Bronchial epithelial cell (primary cell): ENCODE results near the gene CC2D1B. TPM values are rescaled to one million over a fixed set of nuclear protein-coding genes. Genes with fewer than 3 reads are reported as not detected.

Source experiments
- DNase-seq: peaks from one replicate; pipeline ENCODE4 v3.0.0-alpha.2; 2010; ENCODE audit warnings: low read depth
- FAIRE-seq: peaks from 2 replicates; lab custom pipeline; 2011; peaks lifted over from hg19 to GRCh38; lab: Jason Lieb, UNC
- H3K27me3 ChIP-seq: 2 replicates; pipeline ENCODE4 v1.5.1; 2011; ENCODE audit warnings: low read length; ENCODE audit not compliant: control insufficient read depth, insufficient read depth
- H3K36me3 ChIP-seq: 2 replicates; pipeline ENCODE4 v1.5.1; 2011; ENCODE audit warnings: low read length; ENCODE audit not compliant: control insufficient read depth, insufficient read depth
- H3K4me3 ChIP-seq: 2 replicates; pipeline ENCODE4 v1.5.1; 2011; ENCODE audit warnings: mild to moderate bottlenecking, low read depth, low read length, control low read depth
- total RNA-seq: library from RNA; depleted of rRNA; stranded (reverse); fragments of >200 nt; gene quantifications from 2 replicates; pipeline ENCODE4 v1.2.1, GENCODE V29; 2014
- TF ChIP-seq, protein P1 (sequence below): IDR thresholded peaks from 2 replicates; pipeline ENCODE4 v1.5.1; 2011; ENCODE audit warnings: mild to moderate bottlenecking, moderate library complexity, low read length, control low read depth, inconsistent platforms; ENCODE audit not compliant: insufficient read depth, severe bottlenecking

CC2D1B gene
- total RNA-seq, 1 donor from 2014 or later = 32.4 TPM

DNA sequence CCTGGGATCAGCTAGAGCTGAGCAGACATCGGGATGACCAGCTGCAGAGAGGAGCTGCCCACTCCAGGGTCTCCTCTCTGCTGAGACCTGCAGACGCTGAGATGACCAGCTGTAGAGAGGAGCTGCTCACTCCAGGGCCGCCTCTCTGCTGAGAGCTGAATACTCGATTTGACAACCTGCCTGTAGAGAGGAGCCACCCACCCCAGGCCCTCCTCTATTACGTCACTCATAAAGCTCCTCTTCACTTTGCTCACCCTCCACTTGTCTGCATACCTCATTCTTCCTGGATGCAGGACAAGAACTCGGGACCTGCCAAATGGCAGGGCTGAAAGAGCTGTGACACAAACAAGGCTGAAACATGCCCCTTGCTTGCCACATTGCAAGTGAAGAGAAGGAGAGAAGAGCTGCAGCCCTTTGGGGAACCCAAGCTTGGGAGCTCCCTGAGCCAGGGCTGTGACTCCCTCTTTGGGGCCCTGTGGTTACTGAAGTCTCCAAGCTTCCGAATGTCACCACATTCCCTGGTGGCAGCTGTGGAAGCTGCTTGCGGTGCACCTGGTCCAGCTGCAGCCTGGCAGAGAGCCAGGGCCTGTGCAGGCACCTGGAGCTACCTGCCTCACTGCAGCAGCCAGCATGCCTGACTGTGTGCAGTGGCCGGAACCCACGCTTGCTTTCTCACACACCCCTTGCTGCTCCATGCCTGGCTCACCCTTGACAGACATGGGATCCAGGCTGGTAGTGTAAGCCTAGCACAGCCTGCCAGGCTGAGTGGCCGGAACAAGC lies 59.6 kb downstream of the CC2D1B start:
- TF ChIP-seq, protein P1, sequence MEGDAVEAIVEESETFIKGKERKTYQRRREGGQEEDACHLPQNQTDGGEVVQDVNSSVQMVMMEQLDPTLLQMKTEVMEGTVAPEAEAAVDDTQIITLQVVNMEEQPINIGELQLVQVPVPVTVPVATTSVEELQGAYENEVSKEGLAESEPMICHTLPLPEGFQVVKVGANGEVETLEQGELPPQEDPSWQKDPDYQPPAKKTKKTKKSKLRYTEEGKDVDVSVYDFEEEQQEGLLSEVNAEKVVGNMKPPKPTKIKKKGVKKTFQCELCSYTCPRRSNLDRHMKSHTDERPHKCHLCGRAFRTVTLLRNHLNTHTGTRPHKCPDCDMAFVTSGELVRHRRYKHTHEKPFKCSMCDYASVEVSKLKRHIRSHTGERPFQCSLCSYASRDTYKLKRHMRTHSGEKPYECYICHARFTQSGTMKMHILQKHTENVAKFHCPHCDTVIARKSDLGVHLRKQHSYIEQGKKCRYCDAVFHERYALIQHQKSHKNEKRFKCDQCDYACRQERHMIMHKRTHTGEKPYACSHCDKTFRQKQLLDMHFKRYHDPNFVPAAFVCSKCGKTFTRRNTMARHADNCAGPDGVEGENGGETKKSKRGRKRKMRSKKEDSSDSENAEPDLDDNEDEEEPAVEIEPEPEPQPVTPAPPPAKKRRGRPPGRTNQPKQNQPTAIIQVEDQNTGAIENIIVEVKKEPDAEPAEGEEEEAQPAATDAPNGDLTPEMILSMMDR = no peak
- peak; percentile 32 for FAIRE-seq

DNA sequence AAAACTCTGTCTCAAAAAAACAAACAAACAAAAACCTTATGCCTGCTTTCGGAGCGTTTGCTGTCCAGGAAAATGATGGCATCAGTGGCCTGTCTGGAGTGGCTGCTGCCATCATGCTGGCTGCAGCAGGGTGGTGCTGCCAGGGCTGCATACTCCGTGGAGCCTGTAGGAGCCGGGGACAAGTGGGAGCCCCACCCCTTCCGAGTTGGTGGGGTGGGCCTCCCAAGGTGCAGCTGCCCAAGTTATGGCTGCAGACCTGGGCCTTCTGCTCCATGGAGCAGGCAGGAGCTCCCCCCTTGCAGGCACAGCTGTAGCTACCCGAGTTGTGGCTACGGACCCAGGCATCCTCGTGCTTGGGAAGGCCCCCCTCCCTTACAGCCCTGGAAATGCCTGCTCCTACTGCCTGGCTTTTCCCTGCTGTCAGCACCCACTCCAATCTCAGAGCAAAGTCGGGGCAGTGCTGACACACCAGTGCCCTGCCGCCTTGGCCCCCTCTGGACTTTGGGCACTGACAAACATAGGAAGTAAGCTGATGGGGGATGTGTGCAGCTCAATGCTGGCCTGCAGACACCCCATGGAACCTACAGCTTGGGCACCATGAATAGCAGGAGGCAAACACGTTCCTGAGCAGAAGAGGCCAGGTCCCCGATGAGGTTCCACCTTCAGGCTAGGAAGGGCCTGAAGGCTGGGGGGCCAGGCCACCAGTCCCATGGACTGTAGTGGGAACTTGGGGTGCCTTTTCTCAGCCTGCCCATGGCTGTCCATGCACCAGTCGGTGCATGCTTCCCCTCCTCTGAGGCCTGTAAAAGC lies 60.4 kb downstream of the CC2D1B start:
- H3K36me3 ChIP-seq = peaks cover 4% of the 10 kb centered on the region
- FAIRE-seq (no peak), DNase-seq (no peak)
- no peaks in the 10 kb centered on the region for H3K27me3 ChIP-seq
- no peak overlapping the region for H3K4me3 ChIP-seq
- TF ChIP-seq, protein P1 = no peak

More for the DNA sequence above, 59.6 kb downstream of the CC2D1B start:
- Histone ChIP-seq H3K4me3 (no peak overlapping the region), H3K27me3 (no peaks in the 10 kb centered on the region), H3K36me3 (peaks cover 4% of the 10 kb centered on the region)
- DNase-seq = no peak

Other genes starting within 250 kb of the CC2D1B start
- gene ZFYVE9, start 224.1 kb downstream of the CC2D1B start, total RNA-seq = 44.2 and 44.8 TPM in 2 replicates
- gene ORC1, start 38.2 kb upstream of the CC2D1B start, total RNA-seq = 0.26 TPM in 2 replicates
- gene PRPF38A, start 38.4 kb upstream of the CC2D1B start, total RNA-seq = 6.6 and 8.7 TPM in 2 replicates
- 17.6 and 18.6 TPM in 2 replicates for gene TUT4, start 186.9 kb upstream of the CC2D1B start, total RNA-seq
- gene GPX7, start 236.2 kb upstream of the CC2D1B start, total RNA-seq = 1.1 and 1.7 TPM in 2 replicates